Testis (tissue), 3 donors: ENCODE results near the gene C11orf68. TPM values are rescaled to one million over a fixed set of nuclear protein-coding genes. Genes with fewer than 3 reads are reported as not detected.

Source experiments
- DNase-seq: peaks from one replicate; pipeline ENCODE4 v3.0.0-alpha.2; 2019
- H3K27ac ChIP-seq, 2 donors: fragments of 200-600 bp; sonication (generic); one replicate each; pipeline ENCODE4 v1.5.1; 2019
- H3K27me3 ChIP-seq: fragments of 200-600 bp; sonication (generic); one replicate; pipeline ENCODE4 v1.5.1; 2019
- H3K36me3 ChIP-seq: fragments of 200-600 bp; sonication (generic); one replicate; pipeline ENCODE4 v1.5.1; 2017; ENCODE audit warnings: low read depth; ENCODE audit errors: missing control alignments
- H3K4me1 ChIP-seq: fragments of 200-600 bp; sonication (generic); one replicate; pipeline ENCODE4 v1.5.1; 2019
- H3K4me3 ChIP-seq, 2 donors: fragments of 200-600 bp; sonication (generic); one replicate each; pipeline ENCODE4 v1.5.1; 2017 to 2019
- H3K9me3 ChIP-seq: fragments of 200-600 bp; sonication (generic); one replicate; pipeline ENCODE4 v1.5.1; 2017
- CTCF ChIP-seq, 3 experiments: fragments of 450-650 bp in 2 of 3; fragments of 200-600 bp in 1 of 3; sonication (generic) in 1 of 3; IDR thresholded peaks; one replicate each; pipeline ENCODE4 v1.5.1; 2016 to 2019; ENCODE audit warnings: antibody characterized with exemption in 3 of 3, mild to moderate bottlenecking in 2 of 3, moderate library complexity in 1 of 3
- POLR2A ChIP-seq: fragments of 450-650 bp; IDR thresholded peaks from one replicate; pipeline ENCODE4 v1.6.1; 2017; ENCODE audit warnings: antibody characterized with exemption, mild to moderate bottlenecking, moderate library complexity
- WGBS, 2 donors: methylation state at CpG; one replicate each; pipeline ENCODE4 v1.1.5; 2018; 5-methylcytosine and 5-hydroxymethylcytosine counted together
- intact Hi-C: fragments of 100-400 bp; cut with DNase I; formaldehyde crosslinking; loops from one replicate; pipeline ENCODE4 v1.15.1; 2023; ENCODE audit warnings: low total_unique reads
- polyA plus RNA-seq: library from polyadenylated mRNA; stranded (reverse); fragments of 350-450 nt; fragmentation: Illumina TruSeq; extraction: RNeasy Lipid Tissue Mini Kit (QIAGEN cat#74804); gene quantifications from one replicate; pipeline ENCODE4 v1.2.3, GENCODE V29; 2014; ENCODE audit warnings: low read depth, low replicate concordance; ENCODE audit not compliant: insufficient read depth
- total RNA-seq, 2 donors: library from RNA; depleted of rRNA; stranded (reverse); fragments of >200 nt; gene quantifications; one replicate each; pipeline ENCODE4 v1.2.3, GENCODE V29; 2016

The C11orf68 gene
- total and polyA plus RNA-seq, 3 donors from 2014 or later, result 54.4 to 89.2 (median 54.8) TPM

- no peak overlapping the region for H3K27ac ChIP-seq
- no peak for TF ChIP-seq CTCF (IDR thresholded peaks at IDR 0.05)
- no peak for TF ChIP-seq POLR2A
- intact Hi-C loops, result loop anchor here (10.0 kb wide), 1 partner anchor 105 kb away; no protein-coding TSS in a partner anchor
Observed at GRCh38 chr11:65880027-65880426, 38.8 kb downstream of the C11orf68 start.

GRCh38 chr11:65879617-65880016 lies 39.2 kb downstream of the C11orf68 start, which contains the start of gene CTSW:
Gene CTSW, plus strand, starts transcription at chr11:65879837. Its CDS starts 18 bp downstream, at chr11:65879855.
- no peaks in the 10 kb centered on the region for H3K9me3 ChIP-seq

More at GRCh38 chr11:65880027-65880426, 38.8 kb downstream of the C11orf68 start:
- Histone ChIP-seq H3K36me3 (no peaks in the 10 kb centered on the region), H3K9me3 (no peaks in the 10 kb centered on the region), H3K4me1 (no peaks in the 10 kb centered on the region), H3K27me3 (no peaks in the 10 kb centered on the region), H3K4me3 (no peak overlapping the region)
- no peak for DNase-seq
- 82 to 83% methylated on average over 7 of the region's 7 CpGs for WGBS, 2 donors

GRCh38 chr11:65873318-65874156 lies 45.3 kb downstream of the C11orf68 start:
- intact Hi-C loops, result no loop called here
- WGBS, 2 donors, result 6 to 14% methylated on average over 13 to 53 of the region's 54 CpGs
- no peaks in the 10 kb centered on the region for H3K27me3 ChIP-seq
- H3K27ac ChIP-seq, result peak overlapping the region; percentile 41 to 93
- H3K4me1 ChIP-seq, result peaks cover 14% of the 10 kb centered on the region
- H3K9me3 ChIP-seq, result no peaks in the 10 kb centered on the region
- H3K4me3 ChIP-seq, result peak overlapping the region; percentile 58 to 59
- DNase-seq, result peak; percentile 96
- no peaks in the 10 kb centered on the region for H3K36me3 ChIP-seq
- TF ChIP-seq POLR2A (peak; percentile 78), CTCF (IDR thresholded peaks at IDR 0.05) (no peak)

More at GRCh38 chr11:65879617-65880016, 39.2 kb downstream of the C11orf68 start, which contains the start of gene CTSW:
- no peaks in the 10 kb centered on the region for H3K36me3 ChIP-seq
- no peak within 1 kb of the TSS for H3K27ac ChIP-seq
- TF ChIP-seq CTCF (IDR thresholded peaks at IDR 0.05) (no peak), POLR2A (no peak)
- intact Hi-C loops, result loop anchor here (10.0 kb wide), 1 partner anchor 105 kb away; no protein-coding TSS in a partner anchor
- WGBS, 2 donors, result 60 to 80% methylated on average over 7 of the region's 7 CpGs
- H3K4me1 ChIP-seq, result no peaks in the 10 kb centered on the region
- H3K4me3 ChIP-seq, result no peak within 1 kb of the TSS
- DNase-seq, result no peak
- no peaks in the 10 kb centered on the region for H3K27me3 ChIP-seq

- peak within 1 kb of the TSS; percentile 58 to 59 for H3K4me3 ChIP-seq
- no peak for DNase-seq
- H3K9me3 ChIP-seq, result no peaks in the 10 kb centered on the region
- no peaks in the 10 kb centered on the region for H3K27me3 ChIP-seq
- H3K27ac ChIP-seq, result peak within 1 kb of the TSS; percentile 82 to 93
- WGBS, 2 donors, result 1 to 3% methylated on average over 8 to 48 of the region's 69 CpGs
- no peaks in the 10 kb centered on the region for H3K36me3 ChIP-seq
- intact Hi-C loops, result no loop called here
- peaks cover 14% of the 10 kb centered on the region for H3K4me1 ChIP-seq
- no peak for TF ChIP-seq CTCF (IDR thresholded peaks at IDR 0.05)
- no peak for TF ChIP-seq POLR2A
Observed at GRCh38 chr11:65872586-65873317, 46.1 kb downstream of the C11orf68 start, which contains the start of gene EFEMP2. Gene EFEMP2, minus strand, starts transcription at chr11:65872800. Its CDS starts 446 bp downstream, at chr11:65872354.
